Middle frontal gyrus (tissue), 1 donor: ENCODE results near the gene USP17L15.
"Not testable (repeated sequence)": the region's sequence is repeated elsewhere in the genome, so short reads cannot be mapped to it uniquely, and the experiment has no call there.

Source experiments
- DNase-seq: peaks from one replicate; pipeline ENCODE4 v3.0.0-alpha.2; 2015; ENCODE audit warnings: low spot score; ENCODE audit errors: extremely low spot score

Gene USP17L15

DNA sequence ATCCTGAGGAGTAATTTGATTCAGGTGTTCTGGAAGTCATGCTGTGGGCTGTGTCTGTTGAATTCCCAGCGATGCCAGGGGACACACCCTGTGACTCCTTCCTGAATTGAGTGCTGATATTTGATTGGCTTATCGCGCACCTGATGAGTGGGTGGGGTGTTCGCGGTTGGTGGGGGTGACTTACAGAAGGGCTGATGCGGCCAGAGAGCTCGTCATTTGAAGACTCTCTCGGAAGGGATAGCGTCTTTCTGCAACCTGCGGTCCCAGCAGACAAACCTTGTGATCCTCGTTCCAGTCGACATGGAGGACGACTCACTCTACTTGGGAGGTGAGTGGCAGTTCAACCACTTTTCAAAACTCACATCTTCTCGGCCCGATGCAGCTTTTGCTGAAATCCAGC is at the start of gene USP17L15:
TSS of gene USP17L15 (plus strand) at position 301 of the 400 bp plus-strand sequence. CDS start at position 301, 0 bp downstream.
- not testable (repeated sequence) for DNase-seq

GRCh38 chr4:9210357-9210756 is 23.8 kb upstream of the USP17L15 start, which contains the start of gene USP17L10:
Gene USP17L10, plus strand, starts transcription at chr4:9210657. Its CDS starts 0 bp downstream, at chr4:9210657.
- DNase-seq = not testable (repeated sequence)

DNA sequence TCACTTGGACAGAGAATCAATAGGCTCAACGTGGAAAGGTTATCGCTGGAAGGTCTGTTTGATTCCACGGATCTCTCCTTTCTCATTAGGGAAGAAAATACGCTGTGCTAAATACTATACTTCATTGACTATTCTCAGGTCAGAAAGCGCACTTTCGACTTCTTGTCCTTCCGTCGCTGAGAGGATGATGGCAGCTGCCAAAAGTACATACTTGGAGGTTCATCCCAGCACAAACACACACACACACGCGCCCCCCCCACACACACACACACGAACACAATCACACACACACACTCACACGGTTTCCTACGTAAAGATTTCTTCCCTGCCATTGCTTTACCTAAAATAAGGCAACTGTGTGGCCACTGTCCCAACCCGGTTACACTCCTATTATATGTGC is 19.5 kb upstream of the USP17L15 start:
- not testable (repeated sequence) for DNase-seq

DNA sequence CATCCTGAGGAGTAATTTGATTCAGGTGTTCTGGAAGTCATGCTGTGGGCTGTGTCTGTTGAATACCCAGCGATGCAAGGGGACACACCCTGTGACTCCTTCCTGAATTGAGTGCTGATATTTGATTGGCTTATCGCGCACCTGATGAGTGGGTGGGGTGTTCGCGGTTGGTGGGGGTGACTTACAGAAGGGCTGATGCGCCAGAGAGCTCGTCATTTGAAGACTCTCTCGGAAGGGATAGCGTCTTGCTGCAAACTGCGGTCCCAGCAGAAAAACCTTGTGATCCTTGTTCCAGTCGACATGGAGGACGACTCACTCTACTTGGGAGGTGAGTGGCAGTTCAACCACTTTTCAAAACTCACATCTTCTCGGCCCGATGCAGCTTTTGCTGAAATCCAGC is 19.1 kb upstream of the USP17L15 start, which contains the start of gene USP17L11:
TSS of gene USP17L11 (plus strand) at position 301 of the 400 bp plus-strand sequence. CDS start at position 301, 0 bp downstream.
- DNase-seq = not testable (repeated sequence)

DNA sequence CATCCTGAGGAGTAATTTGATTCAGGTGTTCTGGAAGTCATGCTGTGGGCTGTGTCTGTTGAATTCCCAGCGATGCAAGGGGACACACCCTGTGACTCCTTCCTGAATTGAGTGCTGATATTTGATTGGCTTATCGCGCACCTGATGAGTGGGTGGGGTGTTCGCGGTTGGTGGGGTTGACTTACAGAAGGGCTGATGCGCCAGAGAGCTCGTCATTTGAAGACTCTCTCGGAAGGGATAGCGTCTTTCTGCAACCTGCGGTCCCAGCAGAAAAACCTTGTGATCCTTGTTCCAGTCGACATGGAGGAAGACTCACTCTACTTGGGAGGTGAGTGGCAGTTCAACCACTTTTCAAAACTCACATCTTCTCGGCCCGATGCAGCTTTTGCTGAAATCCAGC is 14.3 kb upstream of the USP17L15 start, which contains the start of gene USP17L12:
TSS of gene USP17L12 (plus strand) at position 301 of the 400 bp plus-strand sequence. CDS start at position 301, 0 bp downstream.
- not testable (repeated sequence) for DNase-seq

GRCh38 chr4:9224596-9224995 is 9.6 kb upstream of the USP17L15 start, which contains the start of gene USP17L13:
Gene USP17L13, plus strand, starts transcription at chr4:9224896. Its CDS starts 0 bp downstream, at chr4:9224896.
- not testable (repeated sequence) for DNase-seq

DNA sequence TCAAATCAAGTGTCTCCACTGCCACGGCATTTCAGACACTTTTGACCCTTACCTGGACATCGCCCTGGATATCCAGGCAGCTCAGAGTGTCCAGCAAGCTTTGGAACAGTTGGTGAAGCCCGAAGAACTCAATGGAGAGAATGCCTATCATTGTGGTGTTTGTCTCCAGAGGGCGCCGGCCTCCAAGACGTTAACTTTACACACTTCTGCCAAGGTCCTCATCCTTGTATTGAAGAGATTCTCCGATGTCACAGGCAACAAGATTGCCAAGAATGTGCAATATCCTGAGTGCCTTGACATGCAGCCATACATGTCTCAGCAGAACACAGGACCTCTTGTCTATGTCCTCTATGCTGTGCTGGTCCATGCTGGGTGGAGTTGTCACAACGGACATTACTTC is 3.9 kb upstream of the USP17L15 start:
- not testable (repeated sequence) for DNase-seq

GRCh38 chr4:9238461-9238860 is 4.3 kb downstream of the USP17L15 start:
- DNase-seq = not testable (repeated sequence)

- DNase-seq = not testable (repeated sequence)
These were observed 9.4 kb downstream of the USP17L15 start, which contains the start of gene USP17L17 for GRCh38 chr4:9243579-9243978. Gene USP17L17, plus strand, starts transcription at chr4:9243879. Its CDS starts 0 bp downstream, at chr4:9243879.

DNA sequence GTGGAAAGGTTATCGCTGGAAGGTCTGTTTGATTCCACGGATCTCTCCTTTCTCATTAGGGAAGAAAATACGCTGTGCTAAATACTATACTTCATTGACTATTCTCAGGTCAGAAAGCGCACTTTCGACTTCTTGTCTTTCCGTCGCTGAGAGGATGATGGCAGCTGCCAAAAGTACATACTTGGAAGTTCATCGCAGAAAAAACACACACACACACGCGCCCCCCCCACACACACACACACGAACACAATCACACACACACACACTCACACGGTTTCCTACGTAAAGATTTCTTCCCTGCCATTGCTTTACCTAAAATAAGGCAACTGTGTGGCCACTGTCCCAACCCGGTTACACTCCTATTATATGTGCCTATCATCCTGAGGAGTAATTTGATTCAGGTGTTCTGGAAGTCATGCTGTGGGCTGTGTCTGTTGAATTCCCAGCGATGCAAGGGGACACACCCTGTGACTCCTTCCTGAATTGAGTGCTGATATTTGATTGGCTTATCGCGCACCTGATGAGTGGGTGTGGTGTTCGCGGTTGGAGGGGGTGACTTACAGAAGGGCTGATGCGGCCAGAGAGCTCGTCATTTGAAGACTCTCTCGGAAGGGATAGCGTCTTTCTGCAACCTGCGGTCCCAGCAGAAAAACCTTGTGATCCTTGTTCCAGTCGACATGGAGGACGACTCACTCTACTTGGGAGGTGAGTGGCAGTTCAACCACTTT is 13.9 kb downstream of the USP17L15 start, which contains the start of gene USP17L18:
TSS of gene USP17L18 (plus strand) at position 678 of the 728 bp plus-strand sequence. CDS start at position 678, 0 bp downstream.
- DNase-seq = not testable (repeated sequence)

GRCh38 chr4:9253078-9253477 is 18.9 kb downstream of the USP17L15 start, which contains the start of gene USP17L19:
Gene USP17L19, plus strand, starts transcription at chr4:9253378. Its CDS starts 0 bp downstream, at chr4:9253378.
- DNase-seq = not testable (repeated sequence)

- DNase-seq = not testable (repeated sequence)
These were observed 23.6 kb downstream of the USP17L15 start, which contains the start of gene USP17L20 for GRCh38 chr4:9257824-9258223. Gene USP17L20, plus strand, starts transcription at chr4:9258124. Its CDS starts 0 bp downstream, at chr4:9258124.

DNA sequence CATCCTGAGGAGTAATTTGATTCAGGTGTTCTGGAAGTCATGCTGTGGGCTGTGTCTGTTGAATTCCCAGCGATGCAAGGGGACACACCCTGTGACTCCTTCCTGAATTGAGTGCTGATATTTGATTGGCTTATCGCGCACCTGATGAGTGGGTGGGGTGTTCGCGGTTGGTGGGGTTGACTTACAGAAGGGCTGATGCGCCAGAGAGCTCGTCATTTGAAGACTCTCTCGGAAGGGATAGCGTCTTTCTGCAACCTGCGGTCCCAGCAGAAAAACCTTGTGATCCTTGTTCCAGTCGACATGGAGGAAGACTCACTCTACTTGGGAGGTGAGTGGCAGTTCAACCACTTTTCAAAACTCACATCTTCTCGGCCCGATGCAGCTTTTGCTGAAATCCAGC is 28.4 kb downstream of the USP17L15 start, which contains the start of gene USP17L21:
TSS of gene USP17L21 (plus strand) at position 301 of the 400 bp plus-strand sequence. CDS start at position 301, 0 bp downstream.
- DNase-seq = not testable (repeated sequence)

DNA sequence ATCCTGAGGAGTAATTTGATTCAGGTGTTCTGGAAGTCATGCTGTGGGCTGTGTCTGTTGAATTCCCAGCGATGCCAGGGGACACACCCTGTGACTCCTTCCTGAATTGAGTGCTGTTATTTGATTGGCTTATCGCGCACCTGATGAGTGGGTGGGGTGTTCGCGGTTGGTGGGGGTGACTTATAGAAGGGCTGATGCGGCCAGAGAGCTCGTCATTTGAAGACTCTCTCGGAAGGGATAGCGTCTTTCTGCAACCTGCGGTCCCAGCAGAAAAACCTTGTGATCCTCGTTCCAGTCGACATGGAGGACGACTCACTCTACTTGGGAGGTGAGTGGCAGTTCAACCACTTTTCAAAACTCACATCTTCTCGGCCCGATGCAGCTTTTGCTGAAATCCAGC is 33.1 kb downstream of the USP17L15 start, which contains the start of gene USP17L22:
TSS of gene USP17L22 (plus strand) at position 301 of the 400 bp plus-strand sequence. CDS start at position 301, 0 bp downstream.
- DNase-seq = not testable (repeated sequence)

DNA sequence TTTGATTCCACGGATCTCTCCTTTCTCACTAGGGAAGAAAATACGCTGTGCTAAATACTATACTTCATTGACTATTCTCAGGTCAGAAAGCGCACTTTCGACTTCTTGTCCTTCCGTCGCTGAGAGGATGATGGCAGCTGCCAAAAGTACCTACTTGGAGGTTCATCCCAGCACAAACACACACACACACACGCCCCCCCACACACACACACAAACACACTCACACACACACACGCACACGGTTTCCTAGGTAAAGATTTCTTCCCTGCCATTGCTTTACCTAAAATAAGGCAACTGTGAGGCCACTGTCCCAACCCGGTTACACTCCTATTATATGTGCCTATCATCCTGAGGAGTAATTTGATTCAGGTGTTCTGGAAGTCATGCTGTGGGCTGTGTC is 37.5 kb downstream of the USP17L15 start:
- DNase-seq = not testable (repeated sequence)
